ENCODE results near the gene PTGR2. TPM values are rescaled to one million over a fixed set of nuclear protein-coding genes. Genes with fewer than 3 reads are reported as not detected.

The PTGR2 gene
- total RNA-seq, 1 experiment from 2014 or later: 21.8 TPM

DNA sequence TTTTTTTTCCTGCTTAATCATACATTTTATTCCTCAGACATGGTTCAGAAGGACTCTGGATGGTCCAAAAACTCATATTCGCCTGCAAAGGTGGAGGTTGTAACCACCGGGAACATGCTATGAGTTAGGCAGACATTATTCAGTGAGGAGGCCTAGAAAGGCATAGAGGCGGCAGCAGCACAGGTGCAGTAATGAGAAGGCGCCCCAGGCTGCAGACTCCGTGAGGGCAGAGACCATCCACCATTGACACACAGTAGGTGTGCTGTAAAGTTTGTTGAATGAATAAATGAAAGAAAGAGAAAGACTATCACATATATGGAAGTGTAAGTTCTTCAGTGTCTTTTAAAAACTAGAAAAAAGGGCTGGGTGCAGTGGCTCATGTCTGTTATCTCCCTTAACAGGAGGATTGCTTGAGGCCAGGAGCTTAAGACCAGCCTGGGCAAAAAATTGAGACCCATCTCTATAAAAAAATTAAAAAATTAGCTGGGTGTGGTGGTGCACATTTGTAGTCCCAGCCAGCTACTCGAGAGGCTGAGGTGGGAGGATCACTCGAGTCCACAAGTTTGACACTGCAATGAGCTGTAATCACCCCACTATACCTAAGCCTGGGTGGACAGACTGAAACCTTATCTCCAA lies 34.5 kb upstream of the PTGR2 start:
- intact Hi-C loops (cut with micrococcal nuclease; ENCODE audit: unreplicated experiment): no loop called here
- Histone ChIP-seq H4K20me1 (ENCODE audit: insufficient read depth) (no peaks in the 10 kb centered on the region), H3K79me2 (ENCODE audit: low read depth) (no peaks in the 10 kb centered on the region), H3F3A (ENCODE audit: insufficient read depth, low read depth) (peaks cover 10% of the 10 kb centered on the region; the same call in 1 of the 2 replicates), H3K36me3 (ENCODE audit: low read depth) (no peaks in the 10 kb centered on the region), H3K27me3 (ENCODE audit: insufficient read depth, low read depth) (no peaks in the 10 kb centered on the region), H3K4me3 (no peak overlapping the region), H3K4me1 (replicated peaks; ENCODE audit: insufficient read depth) (peaks cover 12% of the 10 kb centered on the region), H3K4me2 (no peak overlapping the region), H3K9me3 (ENCODE audit: insufficient read depth, low read depth) (no peaks in the 10 kb centered on the region), H2AFZ (no peak overlapping the region), H3K27ac (no peak overlapping the region), H3K9me2 (ENCODE audit: insufficient read depth) (no peaks in the 10 kb centered on the region)
- DNase-seq: no peak
- TF ChIP-seq, protein P1, sequence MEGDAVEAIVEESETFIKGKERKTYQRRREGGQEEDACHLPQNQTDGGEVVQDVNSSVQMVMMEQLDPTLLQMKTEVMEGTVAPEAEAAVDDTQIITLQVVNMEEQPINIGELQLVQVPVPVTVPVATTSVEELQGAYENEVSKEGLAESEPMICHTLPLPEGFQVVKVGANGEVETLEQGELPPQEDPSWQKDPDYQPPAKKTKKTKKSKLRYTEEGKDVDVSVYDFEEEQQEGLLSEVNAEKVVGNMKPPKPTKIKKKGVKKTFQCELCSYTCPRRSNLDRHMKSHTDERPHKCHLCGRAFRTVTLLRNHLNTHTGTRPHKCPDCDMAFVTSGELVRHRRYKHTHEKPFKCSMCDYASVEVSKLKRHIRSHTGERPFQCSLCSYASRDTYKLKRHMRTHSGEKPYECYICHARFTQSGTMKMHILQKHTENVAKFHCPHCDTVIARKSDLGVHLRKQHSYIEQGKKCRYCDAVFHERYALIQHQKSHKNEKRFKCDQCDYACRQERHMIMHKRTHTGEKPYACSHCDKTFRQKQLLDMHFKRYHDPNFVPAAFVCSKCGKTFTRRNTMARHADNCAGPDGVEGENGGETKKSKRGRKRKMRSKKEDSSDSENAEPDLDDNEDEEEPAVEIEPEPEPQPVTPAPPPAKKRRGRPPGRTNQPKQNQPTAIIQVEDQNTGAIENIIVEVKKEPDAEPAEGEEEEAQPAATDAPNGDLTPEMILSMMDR (conservative IDR thresholded peaks at IDR 0.05): no peak
- TF ChIP-seq EZH2 (IDR thresholded peaks at IDR 0.05; ENCODE audit: low read depth): no peak
- POLR2A ChIA-PET (ENCODE audit: unreplicated experiment): interaction anchor here (0.6 kb wide), 1 partner anchor 67 kb away, joined by 6 read pairs; no protein-coding TSS in a partner anchor
- CTCF ChIA-PET: no interaction called here
- BruUV-seq (replicated peaks): no TSS peak

DNA sequence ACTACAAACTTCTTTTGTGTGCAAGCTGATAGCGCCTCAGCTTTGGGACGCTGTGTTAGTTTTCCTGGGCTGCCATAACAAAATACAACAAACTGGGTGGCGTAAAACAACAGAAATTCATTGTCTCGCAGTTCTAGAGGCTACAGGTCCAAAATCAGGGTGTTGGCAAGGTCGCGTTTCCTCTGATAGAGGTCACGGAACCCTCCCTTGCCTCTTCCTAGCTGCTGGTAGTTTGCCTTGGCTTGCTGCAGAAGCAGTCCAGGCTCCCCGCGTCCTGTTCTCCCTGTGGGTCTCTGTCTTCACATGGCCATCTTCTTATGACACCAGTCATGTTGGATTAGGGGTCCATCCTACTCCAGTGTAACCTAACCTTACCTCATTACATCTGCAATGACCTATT lies 32.8 kb upstream of the PTGR2 start:
- H3K9me2 ChIP-seq (ENCODE audit: insufficient read depth): no peaks in the 10 kb centered on the region
- peaks cover 16% of the 10 kb centered on the region; the same call in 1 of the 2 replicates for H3F3A ChIP-seq (ENCODE audit: insufficient read depth, low read depth)
- H4K20me1 ChIP-seq (ENCODE audit: insufficient read depth): no peaks in the 10 kb centered on the region
- BruUV-seq (replicated peaks): no TSS peak
- peaks cover 20% of the 10 kb centered on the region for H3K4me1 ChIP-seq (replicated peaks; ENCODE audit: insufficient read depth)
- no peak overlapping the region for H3K4me2 ChIP-seq
- CTCF ChIA-PET: interaction anchor here (0.7 kb wide), 1 partner anchor 26 kb away, joined by 4 read pairs; no protein-coding TSS in a partner anchor
- POLR2A ChIA-PET (ENCODE audit: unreplicated experiment): interaction anchor here (0.7 kb wide), 1 partner anchor 22 kb away, joined by 14 read pairs; no protein-coding TSS in a partner anchor
- H3K9me3 ChIP-seq (ENCODE audit: insufficient read depth, low read depth): no peaks in the 10 kb centered on the region
- H3K79me2 ChIP-seq (ENCODE audit: low read depth): no peaks in the 10 kb centered on the region
- intact Hi-C loops (cut with micrococcal nuclease; ENCODE audit: unreplicated experiment): no loop called here
- TF ChIP-seq, protein P1 (conservative IDR thresholded peaks at IDR 0.05): no peak
- TF ChIP-seq EZH2 (IDR thresholded peaks at IDR 0.05; ENCODE audit: low read depth): no peak
- H3K27me3 ChIP-seq (ENCODE audit: insufficient read depth, low read depth): no peaks in the 10 kb centered on the region
- no peak overlapping the region for H3K4me3 ChIP-seq
- H3K36me3 ChIP-seq (ENCODE audit: low read depth): no peaks in the 10 kb centered on the region
- H3K27ac ChIP-seq: no peak overlapping the region
- DNase-seq: no peak
- H2AFZ ChIP-seq: no peak overlapping the region

DNA sequence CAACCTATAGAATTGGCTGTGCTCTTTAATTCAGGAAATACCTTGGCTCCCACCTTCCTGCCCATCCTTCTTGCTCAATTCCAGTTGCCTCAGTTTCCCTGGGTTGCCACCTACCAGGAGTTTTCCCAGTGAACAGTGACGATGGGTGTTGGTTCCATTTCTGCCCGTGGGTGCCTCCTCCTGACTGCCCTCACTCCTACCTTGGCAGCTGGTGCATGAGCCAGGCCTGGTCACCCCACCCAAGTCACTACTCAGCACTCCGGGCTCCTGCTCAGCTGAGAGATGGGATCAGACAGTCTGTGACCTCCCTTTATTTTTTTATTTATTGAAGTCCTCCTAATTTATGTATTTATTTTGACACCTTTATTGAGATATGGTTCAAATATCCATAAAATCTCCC lies 31.0 kb upstream of the PTGR2 start:
- intact Hi-C loops (cut with micrococcal nuclease; ENCODE audit: unreplicated experiment): no loop called here
- Histone ChIP-seq H3K27me3 (ENCODE audit: insufficient read depth, low read depth) (no peaks in the 10 kb centered on the region), H3K36me3 (ENCODE audit: low read depth) (no peaks in the 10 kb centered on the region), H3K9me3 (ENCODE audit: insufficient read depth, low read depth) (no peaks in the 10 kb centered on the region), H3K27ac (no peak overlapping the region), H3F3A (ENCODE audit: insufficient read depth, low read depth) (peaks cover 16% of the 10 kb centered on the region; the same call in 1 of the 2 replicates), H2AFZ (no peak overlapping the region), H3K4me1 (replicated peaks; ENCODE audit: insufficient read depth) (peaks cover 33% of the 10 kb centered on the region), H3K4me3 (no peak overlapping the region), H4K20me1 (ENCODE audit: insufficient read depth) (no peaks in the 10 kb centered on the region), H3K4me2 (peak overlapping the region; percentile 39; the same call in 1 of the 2 replicates), H3K79me2 (ENCODE audit: low read depth) (no peaks in the 10 kb centered on the region), H3K9me2 (ENCODE audit: insufficient read depth) (no peaks in the 10 kb centered on the region)
- ChIA-PET CTCF (no interaction called here), POLR2A (ENCODE audit: unreplicated experiment) (no interaction called here)
- no TSS peak for BruUV-seq (replicated peaks)
- no peak for DNase-seq
- TF ChIP-seq EZH2 (IDR thresholded peaks at IDR 0.05; ENCODE audit: low read depth): no peak
- TF ChIP-seq, protein P1 (conservative IDR thresholded peaks at IDR 0.05): no peak
